ENCODE data around the gene ITPR2.
"Not testable (repeated sequence)": the region's sequence is repeated elsewhere in the genome, so short reads cannot be mapped to it uniquely, and the experiment has no call there.

The ITPR2 gene

GRCh38 chr12:26698186-26698585 is 134.8 kb downstream of the ITPR2 start:
- no peak for FAIRE-seq

DNA sequence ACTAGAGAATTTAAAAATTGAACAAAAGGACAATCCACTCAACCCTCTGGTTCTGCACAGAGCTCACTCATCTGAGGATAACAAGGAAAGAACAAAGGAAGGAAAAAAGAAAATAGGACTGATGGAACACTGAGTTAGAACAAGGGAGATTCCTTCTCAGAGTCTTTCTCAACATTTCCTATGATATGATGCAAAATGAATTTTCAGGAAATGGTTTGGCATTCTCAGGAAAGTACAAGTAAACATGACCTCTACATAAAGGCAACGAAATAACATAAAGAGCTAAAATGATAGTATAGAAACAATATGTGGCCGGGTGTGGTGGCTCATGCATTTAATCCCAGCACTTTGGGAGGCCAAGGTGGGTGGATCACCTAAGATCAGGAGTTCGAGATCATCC is 135.8 kb downstream of the ITPR2 start:
- no peak for FAIRE-seq

- FAIRE-seq: no peak
Measured at GRCh38 chr12:26696613-26697092, 136.3 kb downstream of the ITPR2 start.

- no peak for FAIRE-seq
Measured at GRCh38 chr12:26696048-26696612, 136.9 kb downstream of the ITPR2 start.

GRCh38 chr12:26694402-26694801 is 138.6 kb downstream of the ITPR2 start:
- no peak for FAIRE-seq

DNA sequence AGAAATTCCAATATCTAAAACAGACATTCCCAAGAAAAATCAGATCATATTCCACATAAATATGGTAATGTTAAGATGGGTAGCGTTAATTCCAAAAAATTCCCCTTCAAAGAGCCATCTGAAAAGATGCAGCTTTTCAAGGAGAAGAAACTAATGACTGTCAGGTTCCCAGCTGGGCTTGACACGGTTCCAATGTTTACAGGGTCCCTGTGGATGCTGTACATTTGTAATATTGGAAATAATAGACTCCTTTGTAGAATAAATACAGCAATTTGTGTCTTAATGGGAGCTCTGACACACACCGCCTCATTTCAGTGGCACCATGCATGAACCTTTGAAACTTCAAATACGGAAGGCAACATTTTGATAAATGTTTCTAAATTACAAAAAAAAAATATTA is 140.6 kb downstream of the ITPR2 start:
- no peak for FAIRE-seq

DNA sequence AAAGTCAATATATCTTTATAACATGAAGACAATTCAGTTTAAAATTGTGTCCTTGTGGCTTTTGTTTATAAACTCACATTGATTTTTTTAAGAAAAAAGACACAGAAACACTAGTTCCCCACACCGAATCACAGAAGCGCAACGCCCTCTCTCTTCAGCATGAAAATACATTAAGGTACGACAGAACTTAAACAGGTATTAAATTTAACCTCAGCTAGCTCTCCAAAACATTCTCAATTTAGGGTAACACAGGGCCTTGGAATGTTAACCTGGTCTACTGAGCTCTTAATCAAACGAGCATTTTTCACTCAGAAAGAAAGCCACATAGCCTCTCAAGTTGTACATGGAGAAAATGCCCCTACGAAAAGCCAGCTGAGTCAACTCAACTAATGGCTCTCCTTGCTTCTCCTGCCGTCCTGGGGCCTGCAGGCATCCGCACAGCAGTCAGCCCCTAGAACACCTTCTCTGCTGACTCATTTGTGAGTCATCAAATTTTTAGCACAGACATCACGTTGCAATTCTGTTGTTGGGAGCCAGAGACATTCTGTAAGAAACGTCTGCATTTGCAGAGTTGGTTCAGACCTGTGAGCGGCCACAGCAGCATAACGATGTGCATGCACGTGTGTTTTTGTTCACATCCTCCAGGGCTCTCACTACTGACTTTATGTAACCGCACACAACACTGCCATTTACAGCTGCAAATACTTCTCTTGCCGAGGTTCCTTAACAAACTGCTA is 141.6 kb downstream of the ITPR2 start:
- FAIRE-seq: no peak

DNA sequence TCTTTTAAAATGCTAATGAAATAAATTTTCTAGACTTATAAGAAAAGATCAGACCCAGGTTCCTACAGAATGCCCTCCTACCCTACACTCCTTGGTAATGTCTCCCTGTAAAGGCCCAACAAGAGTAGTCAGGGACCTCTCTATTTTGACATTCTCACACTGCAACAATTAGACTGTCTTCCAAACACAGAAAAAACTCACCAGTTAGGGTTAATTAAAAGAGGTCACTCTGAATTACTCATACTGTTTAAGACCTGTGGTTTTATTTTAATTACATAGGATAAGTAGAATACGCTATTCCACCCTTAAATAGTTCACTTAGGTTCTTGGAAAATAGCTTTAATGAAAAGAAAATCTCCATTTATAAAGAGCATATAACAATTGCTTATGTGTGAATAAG is 142.4 kb downstream of the ITPR2 start:
- no peak for FAIRE-seq

DNA sequence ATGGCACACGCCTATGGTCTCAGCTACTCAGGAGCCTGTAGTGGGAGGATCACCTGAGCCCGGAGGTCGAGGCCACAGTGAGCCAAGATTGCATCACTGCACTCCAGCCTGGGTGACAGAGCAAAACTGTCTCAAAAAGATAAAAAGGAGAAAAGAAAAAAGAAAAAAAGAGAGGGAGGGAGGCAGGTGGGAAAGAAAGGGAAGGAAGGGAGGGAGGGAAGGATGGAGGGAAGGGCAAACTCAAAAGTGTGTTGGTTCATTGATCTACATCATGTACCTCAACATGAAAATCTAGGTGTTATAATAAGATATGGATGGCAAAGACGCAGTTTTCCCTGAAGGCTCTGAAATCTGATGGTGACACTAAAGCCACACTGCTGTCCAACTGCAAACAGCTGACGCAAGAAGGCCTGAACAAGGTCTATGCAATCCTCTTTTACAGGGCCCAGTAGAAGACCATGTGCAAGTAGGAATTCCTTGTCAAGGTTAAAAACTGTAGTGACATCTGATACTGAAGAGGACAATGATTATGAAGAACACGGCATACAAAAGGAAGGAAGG is 143.6 kb downstream of the ITPR2 start:
- no peak for FAIRE-seq

DNA sequence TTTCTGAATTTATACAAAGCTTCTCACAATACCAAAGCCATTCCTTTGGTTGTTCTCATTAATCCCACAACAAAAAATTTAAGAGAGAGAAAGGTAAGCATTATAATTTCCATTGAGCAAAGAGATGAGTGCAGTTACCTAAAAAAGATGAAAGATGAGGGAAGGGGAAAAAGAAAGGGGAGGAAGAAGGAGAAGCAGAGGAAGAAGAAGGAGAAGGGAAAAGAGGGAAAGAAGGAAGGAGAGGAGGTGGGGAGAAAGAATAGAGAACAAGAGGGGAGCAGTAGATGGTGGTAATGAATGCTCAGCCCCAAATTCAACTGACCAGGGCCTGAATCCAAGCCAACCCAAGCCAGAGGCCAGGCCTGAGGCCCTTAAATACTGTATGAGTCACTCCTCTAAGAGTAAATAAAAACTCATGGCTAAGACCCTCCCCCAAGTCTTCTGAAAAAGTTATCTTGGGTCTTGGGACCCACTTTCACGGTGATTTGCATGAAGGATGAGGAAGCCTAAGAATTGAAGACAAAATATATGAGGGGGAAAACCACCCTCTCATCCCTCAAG is 144.6 kb downstream of the ITPR2 start:
- no peak for FAIRE-seq

DNA sequence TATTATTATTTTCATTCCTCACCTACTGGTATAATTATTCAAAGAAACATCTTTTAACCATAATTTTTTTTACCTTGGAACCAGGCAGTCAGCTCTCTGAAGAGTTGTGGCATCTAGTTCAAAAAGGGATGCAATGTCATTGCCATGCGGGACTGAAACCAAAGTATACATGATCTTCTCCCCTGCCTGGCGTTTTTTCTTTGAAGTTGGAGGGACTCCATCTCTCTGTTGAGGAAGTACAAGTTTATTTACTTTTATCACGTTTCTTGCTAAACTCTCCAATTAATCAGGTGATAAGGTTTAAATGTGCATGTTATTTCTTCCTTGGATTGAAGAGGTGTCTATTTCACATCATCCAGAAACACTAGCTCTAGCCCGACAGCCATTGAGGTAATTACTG is 146.6 kb downstream of the ITPR2 start:
- FAIRE-seq: no peak

DNA sequence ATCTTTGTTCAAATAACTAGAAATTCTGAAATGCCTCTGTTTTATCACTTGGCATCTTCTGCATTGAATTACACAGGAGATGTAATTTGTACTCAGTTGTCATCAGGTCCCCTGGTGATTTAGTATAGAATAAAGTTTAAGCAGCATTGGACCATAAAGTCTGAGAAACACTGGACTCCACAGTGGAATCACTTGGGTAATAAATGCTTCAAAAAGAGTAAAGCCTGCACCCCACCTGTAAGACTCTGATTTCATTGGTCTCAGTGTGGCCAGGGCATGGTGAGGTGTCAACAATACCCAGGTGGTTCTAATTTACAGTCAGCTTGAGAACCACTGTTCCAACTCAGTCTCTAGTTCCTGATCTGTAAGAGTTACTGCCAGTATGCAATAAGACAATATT is 148.9 kb downstream of the ITPR2 start:
- no peak for FAIRE-seq

GRCh38 chr12:26683443-26683842 is 149.6 kb downstream of the ITPR2 start:
- no peak for FAIRE-seq

DNA sequence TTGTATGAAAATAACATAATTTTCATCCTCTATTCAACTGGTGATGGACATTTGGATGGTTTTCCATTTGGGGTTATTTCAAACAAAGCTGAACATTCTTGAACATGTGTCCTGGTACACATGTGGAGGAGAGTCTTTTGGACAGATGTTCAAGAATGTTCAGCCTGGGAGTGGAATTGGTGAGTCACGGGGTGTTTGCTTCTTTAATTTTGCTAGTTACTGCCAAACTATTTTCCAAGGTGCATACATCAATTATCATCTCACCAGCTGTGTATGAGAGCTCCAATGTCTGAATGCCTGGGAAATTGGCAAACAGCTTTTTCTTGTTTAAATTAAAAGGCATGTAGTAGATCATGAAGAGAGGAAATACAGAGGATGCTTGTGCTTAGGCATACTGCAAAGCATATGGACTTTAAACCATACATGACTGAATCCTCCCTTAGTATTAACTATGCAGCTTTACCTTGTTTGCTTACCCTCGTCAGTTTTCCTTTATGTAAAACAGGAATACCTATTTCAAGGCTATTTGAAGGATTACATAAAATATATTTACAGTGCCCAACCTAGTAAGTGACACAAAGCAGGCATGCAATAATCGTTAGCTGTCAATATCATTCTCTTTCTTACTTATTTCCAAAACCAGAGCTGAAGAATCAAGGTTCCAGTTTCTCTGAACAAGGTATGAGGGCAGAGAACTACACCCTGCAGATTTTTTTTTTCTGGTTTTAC is 152.1 kb downstream of the ITPR2 start:
- no peak for FAIRE-seq

- FAIRE-seq: no peak
Measured at GRCh38 chr12:26678697-26679660, 154.0 kb downstream of the ITPR2 start.

DNA sequence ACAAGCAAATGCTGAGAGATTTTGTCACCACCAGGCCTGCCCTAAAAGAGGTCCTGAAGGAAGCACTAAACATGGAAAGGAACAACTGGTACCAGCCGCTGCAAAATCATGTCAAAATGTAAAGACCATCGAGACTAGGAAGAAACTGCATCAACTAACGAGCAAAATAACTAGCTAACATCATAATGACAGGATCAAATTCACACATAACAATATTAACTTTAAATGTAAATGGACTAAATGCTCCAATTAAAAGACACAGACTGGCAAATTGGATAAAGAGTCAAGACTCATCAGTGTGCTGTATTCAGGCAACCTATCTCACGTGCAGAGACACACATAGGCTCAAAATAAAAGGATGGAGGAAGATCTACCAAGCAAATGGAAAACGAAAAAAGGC is 161.5 kb downstream of the ITPR2 start:
- FAIRE-seq: not testable (repeated sequence)

GRCh38 chr12:26668847-26669246 is 164.1 kb downstream of the ITPR2 start:
- FAIRE-seq: no peak

GRCh38 chr12:26668230-26668629 is 164.8 kb downstream of the ITPR2 start:
- FAIRE-seq: no peak

- FAIRE-seq: no peak
Measured at GRCh38 chr12:26666286-26666685, 166.7 kb downstream of the ITPR2 start.

DNA sequence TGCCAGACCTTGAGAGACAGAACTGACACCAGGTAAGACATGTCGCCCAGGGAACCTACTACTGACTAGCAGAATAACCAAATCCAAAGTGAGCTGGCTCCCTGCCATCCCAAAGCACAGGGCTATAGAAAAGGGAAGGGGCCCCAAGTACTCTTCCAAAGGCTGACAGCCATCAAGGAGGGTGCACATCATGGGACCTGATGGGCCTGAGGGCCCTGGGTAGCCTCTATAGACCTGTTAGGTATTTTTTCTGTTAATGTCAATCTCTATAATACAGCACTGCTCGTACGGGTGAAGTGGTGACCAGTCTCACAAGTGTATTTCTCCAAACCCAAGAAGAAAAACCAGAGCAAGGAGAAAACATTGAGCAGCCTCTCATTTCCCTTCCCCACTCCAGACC is 171.6 kb downstream of the ITPR2 start:
- no peak for FAIRE-seq

DNA sequence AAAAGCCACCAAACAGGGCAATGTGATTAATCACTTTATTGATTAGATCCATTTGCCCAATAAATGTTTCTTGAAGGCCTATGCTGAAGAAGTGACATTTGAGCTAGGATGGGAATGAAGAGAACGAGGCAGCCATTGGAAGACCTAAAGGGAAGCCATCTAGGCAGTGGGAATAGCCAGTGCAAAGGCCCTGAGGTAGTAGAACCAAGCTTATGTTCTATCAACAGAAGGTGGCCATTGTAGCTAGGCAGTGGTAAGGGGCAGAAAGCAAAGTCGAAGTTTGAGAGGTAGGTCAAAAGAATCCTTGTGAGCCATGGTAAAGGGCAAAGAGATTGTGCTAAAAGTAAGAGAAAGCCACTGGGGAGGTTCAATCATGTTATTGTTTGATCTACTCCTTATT is 173.1 kb downstream of the ITPR2 start:
- no peak for FAIRE-seq

- no peak for FAIRE-seq
Measured at GRCh38 chr12:26658991-26659390, 174.0 kb downstream of the ITPR2 start.
